HG02970 (cell line): ENCODE results near the gene RAB40B.

Experiments
- ATAC-seq: cut with Tn5 transposase; IDR thresholded peaks from one replicate; pipeline ENCODE4 v1.9.1; 2021; ENCODE audit warnings: mild to moderate bottlenecking, moderate library complexity, moderate number of reproducible peaks; ENCODE audit not compliant: unreplicated experiment, low FRiP score

Gene RAB40B

DNA sequence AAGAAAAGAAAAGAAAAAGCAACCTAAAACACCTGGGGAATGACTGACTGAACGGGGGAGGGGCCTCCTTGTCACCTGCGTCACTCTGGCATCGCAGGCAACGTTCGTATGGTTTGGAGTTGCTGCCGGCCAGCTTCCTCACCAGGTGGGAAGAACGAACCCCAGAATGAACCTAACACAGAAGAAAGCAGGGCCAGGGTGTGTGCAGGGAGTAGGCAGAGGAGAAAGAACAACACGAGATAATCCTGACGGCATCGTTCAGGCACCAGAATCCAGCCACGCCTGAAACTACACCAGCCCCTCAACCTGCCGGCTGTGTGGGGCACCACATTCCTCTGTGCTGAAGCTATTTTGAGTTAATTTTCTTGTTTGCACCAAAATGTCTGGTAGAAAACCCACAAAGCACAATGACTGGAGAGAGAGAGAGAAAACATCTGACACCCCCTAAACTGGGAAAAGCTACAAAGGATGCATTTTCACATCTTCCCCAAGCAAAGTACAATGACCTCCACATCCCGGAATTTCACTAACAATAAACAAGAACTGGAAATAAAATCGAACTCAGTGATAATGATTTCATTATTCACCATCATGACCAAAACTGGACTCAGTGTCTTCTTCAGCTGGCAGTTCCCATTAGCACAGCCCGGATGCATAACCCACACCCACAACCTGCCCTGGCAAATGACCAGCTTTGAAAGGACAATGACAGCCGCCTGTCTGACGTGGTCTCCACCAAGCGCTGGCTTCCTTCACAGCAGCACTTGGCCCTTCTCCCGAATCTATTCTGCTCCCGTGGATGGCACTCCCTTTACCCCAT lies 23.6 kb downstream of the RAB40B start:
- ATAC-seq: no peak

DNA sequence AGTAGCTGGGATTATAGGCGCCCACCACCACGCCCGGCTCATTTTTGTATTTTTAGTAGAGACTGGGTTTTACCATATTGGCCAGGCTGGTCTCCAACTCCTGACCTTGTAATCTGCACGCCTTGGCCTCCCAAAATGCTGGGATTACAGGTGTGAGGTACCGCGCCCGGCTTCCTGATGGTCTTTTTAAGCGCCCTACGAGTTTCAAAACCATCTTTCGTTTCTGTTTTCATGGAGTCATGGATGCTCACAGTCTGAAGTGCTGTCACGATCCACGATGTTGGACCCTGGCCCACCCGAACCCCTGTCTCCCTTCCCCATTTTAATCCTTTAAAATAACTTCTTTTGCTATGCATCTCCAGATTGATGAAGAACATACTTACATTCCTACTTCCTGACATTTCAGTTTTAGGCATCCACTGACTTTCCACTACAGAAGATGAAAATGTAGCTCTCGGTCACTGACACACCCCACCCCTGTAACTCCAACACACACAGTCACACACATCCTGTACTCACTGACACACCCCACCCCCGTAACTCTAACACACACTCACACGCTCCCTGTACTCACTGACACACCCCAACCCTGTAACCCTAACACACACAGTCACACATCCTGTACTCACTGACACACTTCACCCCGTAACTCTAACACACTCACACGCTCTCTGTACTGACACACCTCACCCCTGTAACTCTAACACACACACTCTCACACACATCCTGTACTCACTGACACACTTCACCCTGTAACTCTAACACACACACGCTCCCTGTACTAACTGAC lies 27.6 kb downstream of the RAB40B start:
- no peak for ATAC-seq

DNA sequence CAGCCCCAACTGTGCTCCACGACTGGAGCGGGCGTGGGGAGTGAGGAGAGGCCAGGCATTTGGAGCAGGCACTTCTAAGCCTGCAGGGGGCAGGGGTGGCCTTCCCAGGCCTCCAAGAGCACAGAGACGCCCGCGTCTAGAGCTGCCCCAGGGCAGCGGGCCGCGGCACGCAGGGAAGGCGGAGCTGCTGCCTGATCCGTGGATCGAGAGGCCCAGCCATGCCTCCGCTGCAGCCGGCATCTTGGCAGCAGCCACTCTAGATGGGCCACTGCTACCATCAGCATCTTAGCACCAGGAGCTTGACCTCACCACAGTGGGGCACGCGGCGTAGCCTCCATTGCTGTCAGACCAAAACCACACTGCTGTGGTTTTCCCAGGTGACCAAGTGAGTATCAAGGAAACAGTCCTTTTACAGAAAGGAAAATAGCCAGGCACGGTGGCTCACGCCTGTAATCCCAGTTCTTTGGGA lies 29.8 kb downstream of the RAB40B start:
- ATAC-seq: no peak

DNA sequence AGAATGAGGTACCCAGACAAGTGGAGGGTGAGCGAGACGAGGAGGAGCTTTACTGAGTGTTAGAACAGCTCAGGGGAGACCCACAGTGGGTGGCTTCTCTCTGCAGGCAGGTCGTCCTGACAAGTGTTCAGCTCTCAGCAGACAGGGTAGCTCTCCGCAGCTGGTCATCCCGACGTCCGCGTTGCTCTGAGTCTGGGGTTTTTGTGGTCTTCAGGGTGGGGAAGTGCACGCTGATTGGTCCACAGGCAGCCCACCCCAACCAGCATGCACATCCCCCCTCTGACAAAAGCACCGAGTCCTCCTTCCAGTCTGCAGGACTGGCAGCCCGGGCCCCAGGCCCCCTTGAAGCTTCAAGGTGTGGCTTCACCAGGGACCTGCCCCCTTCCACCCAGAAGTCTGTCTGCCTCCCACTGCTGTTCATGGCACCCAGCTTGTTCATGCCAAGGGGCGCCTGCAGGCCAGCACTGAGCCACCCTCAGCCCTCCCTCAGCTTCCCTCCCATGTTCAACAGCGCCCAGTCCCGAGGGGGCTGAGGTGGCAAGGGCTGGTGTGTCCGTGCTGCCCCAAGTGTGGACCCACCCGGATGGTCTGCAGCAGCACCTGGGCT lies 30.4 kb downstream of the RAB40B start:
- ATAC-seq: no peak

DNA sequence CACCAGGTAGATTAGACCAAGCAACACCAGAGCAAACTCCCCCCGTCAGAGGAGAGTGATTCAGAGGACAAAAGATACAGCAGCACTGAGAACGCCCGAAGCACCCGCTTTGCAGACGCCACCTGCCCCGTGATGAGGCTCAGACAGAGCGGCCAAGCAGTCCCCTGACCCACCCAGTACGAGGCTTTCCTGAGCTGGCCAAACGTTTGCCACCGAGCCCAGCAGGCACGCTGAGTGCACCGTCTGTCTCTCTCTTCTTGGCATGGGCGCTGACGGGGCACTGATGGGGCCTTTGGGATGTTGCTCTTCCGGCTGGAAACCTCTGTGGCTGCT lies 30.9 kb downstream of the RAB40B start:
- no peak for ATAC-seq

DNA sequence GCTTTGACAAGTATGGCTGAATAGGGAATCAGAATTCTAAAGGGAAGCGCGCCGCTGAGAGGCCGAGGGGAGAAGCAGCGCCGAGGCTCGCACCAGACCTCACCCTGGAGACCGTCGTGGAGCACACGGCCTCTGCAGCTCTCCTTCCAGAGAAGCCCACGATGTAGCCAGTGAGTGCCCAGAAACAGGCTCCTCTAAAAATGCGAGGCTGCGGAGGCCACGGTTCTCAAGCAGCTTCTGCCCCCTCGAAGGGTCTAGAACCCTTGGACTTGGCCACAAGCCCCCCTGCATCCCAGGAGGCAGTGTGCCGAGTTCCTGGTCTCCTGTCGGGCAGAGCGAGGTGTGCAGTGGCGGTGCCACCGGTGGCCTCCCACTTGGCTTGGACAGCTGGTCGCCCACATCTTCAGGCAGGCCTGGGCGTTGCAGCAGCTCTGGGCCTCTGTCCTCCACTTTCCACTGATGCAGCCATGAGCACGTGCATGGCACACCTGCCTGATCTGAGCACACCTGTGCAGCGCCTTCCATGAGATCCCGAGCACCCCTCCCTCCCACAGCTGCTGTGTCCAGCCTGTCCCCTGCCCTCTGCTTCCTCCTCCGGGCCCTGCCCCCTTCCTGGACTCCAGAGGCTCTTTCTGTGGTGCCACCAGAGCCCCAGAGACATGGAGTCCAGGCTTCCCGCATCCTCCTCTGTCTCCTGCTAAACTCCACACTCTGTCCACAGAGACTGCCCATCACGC lies 31.4 kb downstream of the RAB40B start:
- ATAC-seq: no peak

DNA sequence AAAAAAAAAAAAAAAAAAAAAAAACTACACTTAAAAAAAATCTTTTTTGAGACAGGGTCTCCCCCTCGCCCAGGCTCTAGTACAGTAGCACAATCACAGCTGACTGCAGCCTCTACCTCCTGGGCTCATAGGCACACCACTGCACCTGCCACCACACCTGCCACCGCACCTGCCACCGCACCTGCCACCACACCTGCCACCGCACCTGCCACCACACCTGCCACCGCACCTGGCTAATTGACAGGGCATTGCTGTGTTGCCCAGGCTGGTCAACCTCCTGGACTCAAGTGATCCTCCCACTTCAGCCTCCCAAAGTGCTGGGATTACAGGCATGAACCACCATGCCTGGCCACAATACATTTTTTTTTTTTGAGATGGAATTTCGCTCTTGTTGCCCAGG lies 32.6 kb downstream of the RAB40B start:
- no peak for ATAC-seq

DNA sequence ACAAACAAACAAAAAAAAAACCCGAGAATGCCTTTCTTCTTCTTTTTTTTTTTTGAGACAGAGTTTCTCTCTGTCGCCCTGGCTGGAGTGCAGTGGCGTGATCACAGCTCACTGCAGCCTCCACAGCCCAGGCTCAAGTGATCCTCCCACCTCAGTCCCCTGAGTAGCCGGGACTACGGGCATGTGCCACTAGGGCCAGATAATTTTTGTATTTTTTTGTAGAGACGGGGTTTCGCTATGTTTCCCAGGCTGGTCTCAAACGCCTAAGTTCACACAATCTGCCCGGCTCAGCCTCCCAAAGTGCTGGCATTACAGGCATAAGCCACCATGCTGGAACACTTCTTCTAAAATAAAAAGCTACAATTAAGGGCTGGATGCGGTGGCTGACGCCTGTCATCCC lies 33.3 kb downstream of the RAB40B start:
- ATAC-seq: no peak

DNA sequence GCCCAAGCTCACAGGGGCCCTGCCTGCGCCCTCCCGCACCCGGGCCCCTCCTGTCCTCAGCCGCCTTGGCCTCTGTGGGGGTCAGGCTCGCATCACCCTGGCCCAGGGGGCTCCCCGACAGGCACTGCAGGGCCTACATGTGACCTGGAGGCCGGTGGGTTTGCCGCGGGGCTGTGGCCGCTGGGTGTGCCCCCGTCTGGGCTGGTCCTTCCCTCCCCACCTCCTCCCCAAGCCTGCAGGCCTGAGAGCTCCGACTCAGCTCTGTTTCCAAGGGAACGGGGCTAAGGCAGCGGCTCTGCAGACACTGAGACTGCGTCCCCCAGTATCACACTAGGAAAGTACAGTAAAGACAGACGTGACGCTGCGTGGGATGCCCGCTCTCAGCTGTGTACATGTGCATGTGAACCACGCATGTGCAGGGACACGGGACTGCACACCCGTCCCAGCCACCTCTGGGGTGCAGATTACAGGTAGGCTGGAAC lies 33.8 kb downstream of the RAB40B start:
- ATAC-seq: no peak

DNA sequence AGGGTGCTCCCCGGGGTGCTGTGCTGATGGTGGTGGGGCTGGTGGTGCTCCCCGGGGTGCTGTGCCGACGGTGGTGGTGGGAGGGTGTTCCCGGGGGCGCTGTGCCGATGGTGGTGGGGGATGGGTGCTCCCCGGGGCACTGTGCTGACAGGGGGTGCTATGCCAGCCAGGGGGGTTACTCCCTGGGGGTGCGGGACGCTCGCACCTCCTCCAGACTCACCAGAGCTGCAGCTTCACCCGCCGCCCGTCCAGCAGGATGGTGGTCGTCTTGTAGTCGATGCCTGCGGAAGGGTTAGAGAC lies 34.3 kb downstream of the RAB40B start:
- ATAC-seq: no peak

DNA sequence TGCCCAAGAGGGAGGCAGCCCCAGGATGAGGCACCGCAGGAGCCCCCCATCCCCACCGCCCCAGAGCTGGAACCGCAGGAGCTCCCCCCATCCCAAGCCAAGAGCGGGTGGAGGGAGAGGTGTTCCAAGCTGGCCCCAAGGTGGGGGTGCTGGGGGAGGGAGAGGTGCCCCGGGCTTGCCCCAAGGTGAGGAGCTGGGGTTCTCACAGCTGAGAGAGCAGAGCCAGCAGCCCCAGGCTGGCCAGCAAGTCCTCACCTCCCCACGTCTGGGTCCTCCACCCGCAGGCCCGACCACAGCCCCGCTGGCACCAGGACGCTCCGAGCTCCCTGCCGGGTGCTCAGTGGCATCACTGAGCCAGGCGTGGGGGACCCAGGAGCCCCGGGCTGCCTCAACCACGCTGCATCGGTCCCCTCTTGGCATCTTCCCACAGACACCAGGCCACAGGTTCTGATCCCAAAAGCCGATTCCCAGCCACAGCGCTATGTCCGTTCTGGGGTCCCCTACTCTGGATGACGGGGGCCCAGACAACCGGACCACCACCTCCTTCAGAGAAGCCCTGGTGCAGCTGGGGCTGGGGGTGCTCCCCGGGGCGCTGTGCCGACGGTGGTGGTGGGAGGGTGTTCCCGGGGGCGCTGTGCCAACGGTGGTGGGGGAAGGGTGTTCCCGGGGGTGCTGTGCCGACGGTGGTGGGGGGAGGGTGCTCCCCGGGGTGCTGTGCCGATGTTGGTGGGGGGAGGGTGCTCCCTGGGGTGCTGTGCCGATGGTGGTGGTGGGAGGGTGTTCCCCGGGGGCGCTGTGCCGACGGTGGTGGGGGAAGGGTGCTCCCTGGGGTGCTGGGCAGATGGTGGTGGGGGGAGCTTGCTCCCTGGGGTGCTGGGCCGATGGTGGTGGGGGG lies 34.9 kb downstream of the RAB40B start:
- no peak for ATAC-seq

DNA sequence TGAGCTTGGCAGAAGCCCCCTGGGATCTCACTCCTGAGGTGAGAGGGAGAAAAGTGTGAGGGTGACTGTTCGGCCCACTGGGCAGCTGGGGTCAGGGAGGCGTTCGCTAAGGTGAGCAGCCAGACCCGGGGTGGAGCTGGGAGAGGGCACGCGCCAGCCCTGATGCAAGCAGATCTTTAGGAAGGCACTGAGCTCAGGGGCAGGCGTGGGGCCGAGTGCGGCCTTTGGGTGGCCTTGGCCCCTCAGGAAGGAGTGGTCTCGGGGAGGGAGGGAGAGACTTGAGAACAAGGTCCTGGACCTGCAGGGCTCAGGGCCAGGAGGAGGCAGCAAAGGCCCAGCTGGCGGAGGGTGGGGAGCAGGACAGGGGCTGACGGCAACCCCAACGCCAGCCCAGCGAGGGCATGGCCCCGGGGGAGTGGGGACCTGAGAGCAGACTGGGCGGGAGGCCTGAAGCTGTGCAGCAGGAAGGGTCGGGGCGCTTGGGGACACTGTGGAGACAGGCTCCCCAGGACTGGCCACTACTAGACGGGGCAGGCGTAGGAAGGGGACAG lies 35.7 kb downstream of the RAB40B start:
- no peak for ATAC-seq

DNA sequence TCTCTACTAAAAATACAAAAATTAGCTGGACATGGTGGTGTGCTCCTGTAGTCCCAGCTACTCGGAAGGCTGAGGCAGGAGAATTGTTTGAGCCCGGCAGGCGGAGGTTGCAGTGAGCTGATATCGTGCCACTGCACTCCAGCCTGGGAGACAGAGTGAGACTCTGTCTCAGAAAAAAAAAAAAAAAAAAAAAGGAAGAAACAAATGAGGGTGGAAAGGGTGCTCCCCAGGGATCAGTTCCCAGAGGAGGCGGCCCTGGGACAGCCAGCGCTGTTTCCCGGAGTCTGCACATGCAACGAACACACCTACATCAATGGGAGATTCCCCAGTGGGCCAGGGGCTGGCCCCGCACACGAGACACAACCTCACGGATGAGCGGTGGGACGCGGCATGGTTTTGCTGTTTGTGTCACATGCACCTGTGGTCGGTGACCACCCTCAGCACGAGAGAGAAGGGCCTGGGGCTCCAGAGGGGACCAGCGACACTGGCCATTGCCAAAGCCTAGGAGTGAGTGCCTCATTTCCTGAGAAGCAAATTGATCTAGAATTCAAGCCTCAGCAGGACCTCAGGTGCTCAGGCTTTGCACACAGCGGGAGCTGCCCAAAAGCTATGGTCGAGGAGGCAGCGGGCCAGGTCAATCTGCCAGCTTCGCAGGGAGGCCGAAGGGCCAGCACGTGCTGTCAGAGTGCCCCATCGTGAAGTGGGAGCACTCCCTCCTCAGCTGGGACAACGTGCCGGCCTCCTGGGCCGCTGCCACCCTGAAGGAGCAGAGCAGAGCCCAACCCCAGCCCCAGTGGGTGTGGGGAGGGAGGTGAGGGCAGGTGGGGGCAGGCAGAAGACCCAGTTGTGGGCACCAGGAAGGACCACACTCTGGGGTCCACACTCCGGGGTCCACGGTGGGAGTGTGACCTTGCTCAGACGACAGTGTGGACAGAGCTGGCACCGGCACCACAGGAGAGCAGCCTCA lies 36.5 kb downstream of the RAB40B start:
- no peak for ATAC-seq

DNA sequence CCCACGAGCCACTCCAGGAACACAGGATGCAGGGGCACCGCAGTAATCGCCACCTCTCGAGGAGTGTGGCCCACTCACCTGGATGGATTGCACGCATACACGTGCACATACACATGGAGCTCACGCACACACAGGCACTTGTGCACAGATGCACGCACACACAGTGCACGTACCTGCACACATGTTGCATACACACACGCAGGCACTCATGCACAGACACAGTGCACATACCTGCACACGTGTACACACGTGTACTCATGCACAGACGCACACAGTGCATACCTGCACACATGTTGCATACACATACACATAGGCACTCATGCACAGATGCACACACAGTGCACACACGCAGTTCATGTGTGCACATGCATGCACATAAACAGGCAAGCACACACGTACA lies 38.6 kb downstream of the RAB40B start:
- no peak for ATAC-seq

DNA sequence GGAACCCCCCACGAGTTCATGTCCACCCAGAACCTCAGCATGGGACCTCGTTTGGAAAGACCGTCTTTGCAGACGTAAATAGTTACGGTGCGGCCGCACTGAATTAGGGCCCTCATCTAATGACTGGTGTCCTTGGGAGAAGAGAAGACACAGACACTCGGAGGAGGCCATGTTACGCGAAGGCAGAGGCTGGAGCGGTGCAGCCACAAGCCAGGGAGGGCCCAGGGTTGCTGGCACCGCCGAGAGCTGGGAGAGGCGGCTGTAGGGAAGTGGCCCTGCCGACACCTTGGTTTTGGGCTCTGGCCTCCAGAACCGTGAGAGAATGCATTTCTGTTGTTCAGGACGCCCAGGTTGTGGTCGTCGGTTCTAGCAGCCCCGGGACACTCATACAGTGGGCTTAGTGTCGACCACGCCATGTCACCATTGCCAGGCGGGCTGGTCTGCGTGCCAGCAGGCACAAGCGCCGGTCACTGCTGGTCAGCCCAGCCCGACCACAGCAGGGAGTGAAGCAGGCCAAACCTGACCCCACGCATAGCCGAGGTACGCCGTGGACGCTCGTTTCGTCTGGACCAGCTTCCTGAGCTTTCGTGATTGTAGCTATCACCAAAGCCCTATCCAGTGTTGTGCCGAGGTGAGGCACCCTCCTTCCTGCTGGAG lies 39.6 kb downstream of the RAB40B start:
- no peak for ATAC-seq

DNA sequence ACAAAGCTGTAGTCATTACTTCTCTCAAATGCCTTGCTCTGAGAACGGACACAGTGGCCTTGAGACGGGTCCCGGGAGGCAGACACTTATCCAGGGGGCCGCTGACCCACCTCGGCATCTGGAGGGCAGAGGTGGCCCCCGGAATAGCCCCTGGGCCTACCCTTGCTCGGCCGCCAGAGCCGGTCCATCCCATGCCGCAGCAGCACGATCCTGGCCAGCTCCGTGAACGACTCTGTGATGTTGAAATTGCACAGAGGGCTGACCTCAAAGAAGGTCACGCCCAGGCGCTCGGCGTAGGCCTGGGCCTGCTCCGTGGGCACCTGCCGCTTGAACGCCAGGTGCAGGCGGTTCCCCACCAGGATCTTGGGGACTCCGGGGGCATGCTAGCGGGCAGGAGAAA lies 40.2 kb downstream of the RAB40B start:
- ATAC-seq: no peak

DNA sequence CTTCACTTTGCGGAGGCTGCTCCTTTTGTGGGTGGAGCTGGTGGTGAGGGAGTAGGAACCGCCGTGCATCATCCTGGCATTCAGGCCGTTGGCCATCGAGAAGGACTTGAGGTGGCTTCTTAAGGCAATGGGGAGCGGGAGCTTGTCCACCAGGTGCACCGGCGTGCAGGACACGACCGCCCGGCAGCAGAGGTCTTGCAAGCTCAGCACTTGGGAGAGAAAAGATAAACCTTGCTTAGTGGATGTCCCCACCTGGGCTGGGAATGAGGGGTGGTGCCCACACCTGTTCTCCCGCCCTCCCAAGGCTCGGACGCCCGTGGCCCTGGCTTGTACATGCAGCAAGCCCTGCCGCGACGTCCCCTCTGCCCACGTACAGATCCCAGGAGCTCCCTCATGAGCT lies 40.6 kb downstream of the RAB40B start:
- no peak for ATAC-seq

DNA sequence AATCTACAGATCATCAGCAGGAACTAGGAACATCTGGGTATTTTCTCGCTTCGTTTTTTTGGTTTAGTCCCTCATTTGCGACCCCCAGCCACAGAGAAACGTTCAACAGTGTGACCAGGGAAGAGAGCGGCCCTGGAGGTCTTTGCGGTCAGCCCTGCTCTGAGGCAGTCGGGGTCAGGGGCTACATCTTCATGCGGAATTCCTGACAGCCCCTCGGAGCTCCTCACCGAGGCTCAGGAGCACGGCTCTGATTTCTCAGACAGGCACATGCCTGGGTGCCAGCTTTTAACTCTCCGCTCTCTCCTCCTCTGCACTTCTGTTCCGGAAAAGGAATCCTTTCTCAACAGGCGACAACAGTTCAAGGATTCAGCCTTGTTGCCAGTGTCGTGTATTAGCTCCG lies 42.2 kb downstream of the RAB40B start:
- ATAC-seq: no peak
